ENCODE data around the gene DCHS2.

The DCHS2 gene

DNA sequence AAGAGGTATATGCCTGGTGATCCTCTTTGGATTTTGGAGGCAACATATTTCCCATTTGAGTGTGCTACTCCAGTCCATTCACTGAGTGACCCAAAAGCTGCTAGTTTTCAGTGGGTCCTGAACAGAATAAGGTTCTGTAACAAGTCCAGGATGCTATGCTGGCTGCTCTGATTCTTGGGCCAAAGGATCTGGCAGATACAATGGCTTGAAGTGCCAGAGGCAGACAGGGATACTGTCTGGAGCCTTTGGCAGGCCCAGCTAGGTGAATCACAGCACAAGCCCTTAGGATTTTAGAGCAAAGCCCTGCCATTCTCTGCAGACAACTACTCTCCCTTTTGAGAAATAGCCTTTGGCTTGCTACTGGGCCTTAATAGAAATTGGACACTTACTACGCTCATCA, 40.6 kb downstream of the DCHS2 start:
- no peak for DNase-seq

DNA sequence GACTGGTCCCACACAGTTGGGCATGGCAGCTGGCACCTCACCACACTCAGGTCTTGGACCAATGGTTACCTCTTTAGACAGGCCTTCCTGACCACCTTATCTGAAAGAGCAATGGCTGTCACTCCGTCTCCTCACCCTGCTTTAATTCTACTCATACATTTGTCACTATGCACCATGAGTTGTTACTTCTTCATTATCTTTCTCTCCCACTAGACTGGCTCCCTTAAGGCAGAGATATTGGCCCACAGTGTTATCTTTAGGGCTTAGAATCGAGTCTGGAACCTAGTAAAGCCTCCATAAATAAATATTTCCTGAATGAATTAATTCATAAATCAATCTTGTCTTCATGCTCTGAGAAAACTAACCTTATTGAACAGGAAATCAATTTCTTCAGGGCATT, 46.6 kb downstream of the DCHS2 start:
- no peak for DNase-seq

DNA sequence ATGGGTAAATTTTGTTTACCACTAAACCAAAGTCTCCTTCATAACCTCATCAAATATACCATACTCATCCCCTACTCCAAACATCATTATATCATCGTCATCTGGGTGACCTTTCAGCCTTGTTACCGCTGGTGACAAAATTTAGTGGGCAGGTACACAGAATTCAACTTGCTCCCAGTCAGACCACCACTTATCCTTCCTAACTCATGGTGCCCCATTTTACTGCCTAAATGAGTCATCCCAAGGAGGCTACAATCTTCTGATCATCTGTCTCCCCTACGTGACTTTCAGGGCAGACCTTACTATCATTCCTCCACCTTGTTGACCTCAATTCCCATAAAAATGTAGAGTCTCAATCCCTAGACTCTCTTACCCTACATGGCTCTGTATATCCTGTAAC, 49.6 kb downstream of the DCHS2 start:
- no peak for DNase-seq

DNA sequence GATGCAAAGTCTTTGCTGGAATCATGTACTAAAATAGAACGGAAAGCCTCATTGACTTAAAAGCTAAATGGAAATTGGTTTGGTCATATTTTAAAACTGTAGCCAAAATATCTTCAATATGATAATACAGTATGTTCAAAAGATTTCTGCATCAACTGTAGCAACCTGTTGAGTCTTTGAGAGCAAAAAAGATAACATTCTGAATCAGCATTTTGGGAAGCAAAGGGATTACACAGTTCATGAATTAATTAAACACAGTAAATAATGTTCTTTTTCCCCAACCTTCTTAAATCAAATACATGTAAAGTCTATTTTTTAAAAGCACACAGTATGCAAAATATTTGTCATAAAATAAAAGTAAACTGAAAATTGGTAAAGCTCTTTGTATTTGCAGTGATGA, 50.5 kb downstream of the DCHS2 start:
- no peak for DNase-seq

DNA sequence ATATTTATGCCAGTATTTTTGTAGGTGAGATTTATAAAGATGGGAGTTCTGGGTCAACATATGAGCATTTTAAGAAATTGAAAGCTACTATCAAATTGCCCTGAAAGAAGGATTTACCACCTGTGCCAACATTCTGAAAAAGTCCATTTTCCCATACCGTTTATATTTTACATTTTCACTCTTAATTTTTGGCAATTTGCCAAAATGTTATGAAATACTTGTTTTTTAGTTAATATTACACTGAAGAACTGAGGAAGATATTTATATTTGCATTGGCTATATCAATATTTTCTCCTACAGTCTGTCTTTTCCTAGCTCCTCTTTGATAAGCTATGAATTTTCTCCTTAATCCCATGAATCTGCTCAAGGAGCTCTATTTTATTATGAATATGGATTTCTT, 52.4 kb downstream of the DCHS2 start:
- DNase-seq = no peak

DNA sequence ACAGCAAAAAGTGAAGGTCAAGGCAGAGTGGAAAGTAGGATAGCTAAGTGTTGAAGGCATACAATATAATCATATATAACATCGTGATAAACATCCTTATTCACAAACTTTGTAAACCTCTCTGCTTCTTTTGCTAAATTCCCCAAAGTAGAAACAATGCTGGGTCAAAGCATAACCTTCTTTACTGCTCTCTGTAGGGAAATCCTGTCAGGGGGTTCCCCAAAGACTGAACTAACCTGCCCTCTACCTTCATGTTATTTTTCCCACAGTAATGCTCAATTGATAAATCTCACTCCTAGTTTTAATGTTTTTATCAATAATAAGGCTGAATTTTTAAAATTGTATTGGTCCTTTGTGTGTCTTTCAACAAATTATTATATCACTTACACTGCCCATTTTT, 55.7 kb downstream of the DCHS2 start:
- DNase-seq = no peak

DNA sequence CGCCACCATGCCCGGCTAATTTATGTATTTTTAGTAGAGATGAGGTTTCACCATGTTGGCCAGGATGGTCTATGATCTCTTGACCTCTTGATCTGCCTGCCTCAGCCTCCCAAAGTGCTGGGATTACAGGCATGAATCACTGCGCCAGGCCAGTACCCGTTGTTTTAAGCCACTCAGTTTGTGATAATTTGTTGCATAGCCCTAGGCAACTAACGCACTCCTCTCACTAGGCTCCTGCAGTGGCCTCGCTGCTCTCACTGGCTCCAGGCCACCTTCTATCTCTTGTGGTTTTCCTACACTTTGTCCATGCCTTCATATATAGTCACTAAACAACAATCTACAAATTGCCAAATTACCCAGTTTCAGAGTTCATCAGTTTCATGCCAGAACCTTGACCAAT, 58.1 kb downstream of the DCHS2 start:
- no peak for DNase-seq

DNA sequence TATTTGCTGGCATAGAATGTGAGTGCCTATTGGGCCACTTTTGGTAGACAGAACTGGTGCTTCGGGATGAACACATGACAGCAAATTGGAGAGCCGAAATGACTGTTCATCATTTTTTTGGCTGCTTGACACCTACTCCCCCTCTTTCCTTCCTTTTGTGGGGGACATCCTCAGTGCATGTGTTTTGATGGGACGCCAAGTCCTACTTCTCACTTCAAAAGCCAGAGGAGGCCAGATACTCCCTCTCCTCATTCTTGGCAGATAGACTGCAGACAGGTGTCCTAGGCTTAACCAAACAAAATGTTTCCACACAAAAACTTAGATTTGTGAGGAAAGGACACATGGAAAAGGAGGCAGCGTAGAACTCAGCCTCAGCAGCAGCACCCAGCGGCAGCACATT, 62.4 kb downstream of the DCHS2 start:
- DNase-seq = no peak

DNA sequence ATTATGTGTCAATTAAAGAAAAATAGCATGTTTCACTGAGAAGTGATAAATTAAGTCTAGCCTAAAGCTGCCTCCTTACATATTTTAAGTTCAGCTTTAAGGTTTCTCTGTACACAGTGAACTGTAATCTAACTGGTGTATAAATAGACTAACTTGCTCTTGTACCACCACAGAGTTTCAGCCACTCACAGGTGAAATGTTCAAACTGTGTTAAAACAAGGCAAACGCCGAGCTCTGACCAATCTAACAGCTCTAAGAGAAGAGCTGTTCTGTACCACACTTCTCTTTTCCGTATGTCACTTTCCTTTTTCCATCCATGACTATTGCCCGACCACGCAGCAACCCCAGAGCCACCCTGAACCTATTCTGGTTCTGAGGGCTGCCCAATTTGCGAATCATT, 64.5 kb downstream of the DCHS2 start:
- no peak for DNase-seq

DNA sequence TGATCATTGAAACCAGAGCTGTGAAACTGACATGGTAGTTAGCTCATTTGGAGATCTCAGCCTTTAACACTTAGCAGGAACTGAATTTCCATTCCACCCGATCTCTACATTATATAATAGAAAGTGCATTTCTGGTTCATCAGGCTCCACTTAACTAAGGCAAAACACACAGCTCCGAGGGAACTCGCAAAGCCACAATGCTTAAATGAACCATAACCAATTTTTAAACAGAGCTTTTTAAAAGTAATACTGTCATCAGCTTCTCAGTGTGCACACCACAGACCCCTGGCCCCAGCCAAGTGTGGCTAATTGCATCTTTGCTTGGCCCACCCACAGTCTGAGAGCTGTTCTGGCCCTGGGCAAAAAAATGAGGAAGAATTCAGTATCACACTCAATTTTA, 66.1 kb downstream of the DCHS2 start:
- no peak for DNase-seq

DNA sequence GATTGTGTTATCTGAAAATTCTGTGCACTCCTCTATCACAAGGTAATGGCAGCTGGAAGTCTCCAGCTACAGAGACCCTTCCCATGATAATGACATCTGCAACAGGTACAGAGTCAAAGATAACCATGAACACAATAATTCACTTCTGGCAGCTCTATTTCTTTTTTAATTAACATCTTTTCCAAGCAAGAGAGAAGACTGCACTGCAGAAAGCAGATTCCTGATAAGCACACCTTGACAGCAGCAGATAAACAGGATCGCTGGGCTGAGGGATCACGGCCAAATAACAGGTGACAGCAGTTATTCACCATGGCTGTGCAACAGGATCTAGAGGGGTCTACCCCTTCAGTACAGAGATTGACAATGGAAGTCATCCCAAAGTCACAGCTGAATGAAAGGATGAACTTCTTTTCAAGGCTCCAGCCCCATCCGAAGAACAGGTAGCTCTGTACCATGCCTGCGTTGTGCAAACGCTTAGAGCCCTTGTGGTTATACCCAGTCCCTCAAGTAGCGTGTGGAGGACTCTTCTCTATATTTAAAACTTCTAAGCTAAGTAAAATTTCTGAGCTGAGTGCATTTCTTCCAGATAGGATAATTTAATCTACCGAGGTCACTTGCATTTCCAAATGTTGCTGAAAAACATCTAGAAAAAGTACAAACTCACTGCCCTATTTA, 66.7 kb downstream of the DCHS2 start:
- DNase-seq = no peak

DNA sequence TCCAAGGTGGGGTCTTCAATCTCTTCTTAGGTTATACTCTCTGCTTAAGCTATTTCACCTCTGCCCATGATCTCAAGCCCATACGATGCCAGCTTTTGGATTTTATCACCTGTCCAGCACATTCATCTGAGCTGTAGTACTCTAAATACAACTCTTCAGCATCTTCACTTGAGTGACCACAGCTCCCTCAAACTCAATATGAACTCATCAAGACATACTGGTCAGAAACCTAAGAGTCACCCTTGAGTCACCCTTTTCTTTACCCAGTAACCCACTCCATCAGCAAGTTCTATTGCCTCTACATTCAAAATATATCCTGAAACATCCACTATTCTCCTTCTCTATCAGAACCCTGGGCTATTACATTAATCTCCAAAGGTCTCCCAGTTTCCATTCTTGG, 69.4 kb downstream of the DCHS2 start:
- DNase-seq = no peak

DNA sequence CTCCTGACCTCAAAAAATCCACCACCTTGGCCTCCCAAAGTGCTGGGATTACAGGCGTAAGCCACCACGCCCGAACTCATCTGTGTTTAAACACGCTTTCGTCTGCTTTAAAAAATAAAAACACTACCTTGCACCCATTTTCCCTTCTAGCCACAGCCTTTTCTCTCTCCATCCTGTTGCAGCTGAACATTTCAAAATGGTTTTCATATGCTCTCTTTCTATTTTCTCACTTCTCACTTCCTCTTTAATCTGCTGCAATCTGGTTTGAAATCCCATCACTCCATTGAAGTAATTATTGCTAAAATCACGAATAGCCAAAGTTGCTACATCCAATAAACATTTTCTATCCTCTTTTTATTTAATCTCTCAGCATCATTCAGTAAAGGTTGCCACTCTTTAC, 70.0 kb downstream of the DCHS2 start:
- no peak for DNase-seq

DNA sequence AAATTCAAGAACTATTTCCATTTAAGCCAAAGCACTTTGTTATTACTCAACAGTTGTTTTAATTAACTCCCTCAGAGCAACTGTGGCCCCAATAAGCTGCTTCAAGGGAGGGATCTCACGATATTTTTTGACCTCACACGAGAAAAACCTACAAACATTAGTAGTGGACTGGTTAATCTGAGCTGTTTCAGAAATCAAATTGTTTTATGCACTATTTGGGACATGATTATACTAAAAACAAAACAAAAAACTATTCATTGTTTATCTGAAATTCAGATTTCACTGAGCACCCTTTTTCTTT, 74.3 kb downstream of the DCHS2 start:
- no peak for DNase-seq

DNA sequence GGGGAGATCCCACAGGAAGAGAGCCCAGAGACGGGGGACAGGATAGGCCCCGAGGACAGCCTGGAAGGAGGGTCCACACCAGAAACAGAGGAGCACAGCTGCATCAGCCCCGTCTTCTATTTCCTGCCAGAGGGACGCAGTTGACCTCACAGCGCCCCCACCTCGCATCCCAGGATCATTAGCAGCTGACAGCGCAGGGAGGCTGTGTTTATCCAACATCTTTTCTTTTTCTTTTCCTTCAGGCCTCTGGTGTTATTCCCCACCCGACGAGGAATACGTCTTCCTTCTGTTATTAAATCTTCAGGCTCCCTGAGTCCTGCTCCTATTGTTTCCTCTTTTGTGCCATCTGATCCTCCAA, 75.4 kb downstream of the DCHS2 start:
- no peak for DNase-seq

DNA sequence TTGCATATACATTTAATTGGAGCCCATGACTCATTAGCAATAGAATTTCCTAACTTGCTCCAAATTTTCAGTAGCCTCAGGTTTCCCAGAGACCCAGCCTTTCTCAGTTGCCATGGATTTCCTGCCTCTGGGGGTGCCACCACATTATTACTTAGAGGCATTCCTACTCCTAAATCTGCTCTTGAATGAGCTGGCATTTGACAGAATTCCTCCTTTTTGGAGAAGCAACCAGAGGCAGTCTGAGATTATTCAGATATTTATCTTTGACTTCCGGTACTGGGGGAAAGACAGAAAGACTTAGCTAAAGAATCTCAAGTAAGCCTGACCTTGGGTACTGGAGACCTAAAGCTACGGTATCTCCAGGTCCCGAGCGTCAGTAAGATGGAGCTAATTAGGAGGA, 76.3 kb downstream of the DCHS2 start:
- no peak for DNase-seq

DNA sequence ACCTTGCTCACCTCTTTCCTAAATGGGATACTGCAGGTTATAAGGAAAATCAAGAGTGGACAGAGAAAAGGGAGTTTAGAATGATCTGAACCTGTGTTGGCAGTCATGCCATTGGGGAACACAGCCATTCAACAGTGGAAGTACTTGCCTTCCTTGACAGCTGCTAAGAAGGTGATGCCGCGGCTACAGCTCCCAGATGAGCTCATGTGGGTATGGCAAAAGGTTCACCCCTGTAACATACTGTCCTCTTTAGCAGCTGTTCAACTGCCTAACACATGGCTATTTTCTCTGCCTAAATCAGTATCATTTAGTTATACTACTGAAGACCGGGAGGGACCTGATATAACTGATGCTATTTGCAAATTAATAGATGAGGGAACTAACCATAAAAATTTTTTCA, 76.8 kb downstream of the DCHS2 start:
- no peak for DNase-seq

DNA sequence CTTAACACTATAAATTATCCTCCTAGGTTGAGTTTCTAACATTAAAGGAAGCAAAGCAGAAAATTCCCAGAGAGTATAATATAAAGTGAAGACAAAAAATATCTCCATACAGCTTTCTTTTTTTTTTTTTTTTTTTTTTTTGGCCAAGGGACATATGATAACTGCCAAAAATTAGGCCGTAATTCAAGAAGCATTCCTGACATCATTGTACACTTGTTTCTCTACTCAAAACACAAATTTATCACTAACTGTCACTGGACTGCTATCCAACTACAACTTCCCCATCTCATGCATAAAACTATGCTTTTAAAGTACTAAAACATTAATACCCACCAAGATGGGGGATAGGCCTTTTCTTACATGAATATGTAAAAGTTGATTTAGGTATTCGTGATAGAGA, 77.2 kb downstream of the DCHS2 start:
- no peak for DNase-seq

DNA sequence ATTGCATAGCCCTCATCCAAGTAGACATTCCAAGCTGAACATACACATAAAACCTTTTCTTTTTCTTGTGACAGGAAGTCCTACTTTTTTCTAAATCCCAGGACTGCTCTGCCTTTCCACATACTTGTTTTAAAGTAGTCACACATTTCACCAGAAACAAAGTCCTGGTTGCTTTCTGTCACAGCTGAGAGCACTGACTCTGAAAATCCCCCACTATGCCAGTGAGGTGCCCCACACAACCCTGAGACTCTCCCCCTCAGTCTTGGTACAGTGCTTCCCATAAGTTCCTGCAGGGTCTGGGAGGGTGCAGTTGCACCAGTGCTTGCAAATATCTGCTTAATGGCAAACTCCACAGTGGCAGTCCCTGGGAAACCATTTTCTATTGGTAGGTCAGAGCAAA, 84.2 kb downstream of the DCHS2 start:
- DNase-seq = no peak

DNA sequence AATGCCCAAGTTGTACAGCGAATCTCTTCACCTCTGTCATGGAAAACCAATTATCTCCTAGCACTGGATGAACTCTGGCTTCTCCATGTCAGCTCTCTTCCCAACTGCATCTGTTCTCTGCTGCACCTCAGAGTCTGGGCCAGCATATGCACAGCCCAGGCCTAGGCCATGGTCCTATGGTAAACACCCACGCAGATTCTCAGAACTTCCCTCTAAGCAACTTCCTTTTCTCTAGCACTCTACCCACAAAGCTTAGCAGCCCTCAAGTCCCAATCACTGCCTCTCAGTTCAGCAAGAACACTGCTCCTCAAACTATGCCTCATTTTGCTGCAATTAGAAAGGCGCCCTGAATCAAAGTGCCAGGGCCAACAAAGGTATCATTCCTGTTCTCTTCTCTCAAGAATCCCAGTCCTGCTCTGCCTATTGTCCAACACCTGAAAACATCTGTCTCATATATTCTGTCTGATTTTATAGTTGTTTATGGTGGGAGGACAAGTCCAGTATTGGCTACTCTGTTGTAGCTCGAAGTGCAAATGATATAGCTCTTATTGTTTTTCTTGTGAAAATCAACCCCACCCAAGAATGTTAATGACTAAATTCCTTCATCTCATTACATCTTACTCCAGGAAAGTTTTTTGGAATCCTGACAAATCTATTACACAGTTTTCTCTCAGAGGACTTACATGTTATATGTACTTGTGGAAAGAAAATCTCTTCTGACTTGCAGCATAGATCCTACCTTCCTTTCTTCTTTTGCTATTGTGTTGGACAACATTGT, 85.4 kb downstream of the DCHS2 start:
- peak in 1 of 2 donors; percentile 6 for DNase-seq

DNA sequence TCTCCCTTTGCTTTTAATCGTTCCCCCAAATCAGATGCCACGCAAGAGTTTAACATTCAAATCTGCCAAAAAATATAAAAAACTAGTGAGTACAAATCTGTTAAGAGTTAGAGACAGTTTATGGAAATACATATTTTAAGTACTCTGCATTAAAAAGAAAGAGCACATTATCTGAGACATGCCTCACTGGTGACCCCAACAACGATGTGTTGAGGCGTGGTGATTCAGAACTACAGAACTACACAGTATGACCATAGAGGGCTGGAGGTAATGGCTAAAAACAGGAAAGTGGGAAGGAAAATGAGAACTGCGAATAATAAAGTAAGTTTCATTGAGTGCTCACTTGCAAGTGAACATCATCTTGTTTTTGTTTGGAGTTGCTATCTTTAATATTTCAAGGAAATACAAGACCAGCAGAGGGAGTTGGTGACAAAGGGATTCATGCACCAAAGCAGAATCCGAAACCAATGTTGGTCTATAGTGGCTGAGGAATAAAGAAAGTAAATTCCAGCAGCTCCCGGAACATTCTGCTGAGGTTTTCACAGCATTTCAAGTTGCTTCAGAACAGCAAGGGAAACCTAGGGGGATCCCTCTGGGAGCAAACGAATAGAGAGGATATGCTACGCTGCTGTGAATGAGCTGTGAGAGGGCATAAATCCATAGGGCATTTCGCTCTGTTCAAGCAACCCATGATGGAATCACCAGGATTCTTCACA, 92.2 kb downstream of the DCHS2 start:
- no peak for DNase-seq

DNA sequence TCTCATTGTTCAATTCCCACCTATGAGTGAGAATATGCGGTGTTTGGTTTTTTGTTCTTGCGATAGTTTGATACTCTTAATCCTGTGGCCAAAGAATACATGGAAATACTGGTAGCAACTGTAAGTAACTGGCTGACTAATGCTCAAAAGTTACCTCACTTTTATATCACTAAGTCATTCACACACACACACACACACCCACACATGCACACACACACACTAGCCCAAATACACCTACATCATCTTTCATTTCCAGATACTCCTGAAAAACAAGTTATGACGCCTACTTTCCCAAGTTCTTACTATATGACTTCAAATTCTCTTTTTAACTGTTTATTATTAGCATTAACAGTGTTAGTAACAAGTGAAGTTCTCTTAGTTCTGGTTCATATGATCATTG, 101.3 kb downstream of the DCHS2 start:
- no peak for DNase-seq

DNA sequence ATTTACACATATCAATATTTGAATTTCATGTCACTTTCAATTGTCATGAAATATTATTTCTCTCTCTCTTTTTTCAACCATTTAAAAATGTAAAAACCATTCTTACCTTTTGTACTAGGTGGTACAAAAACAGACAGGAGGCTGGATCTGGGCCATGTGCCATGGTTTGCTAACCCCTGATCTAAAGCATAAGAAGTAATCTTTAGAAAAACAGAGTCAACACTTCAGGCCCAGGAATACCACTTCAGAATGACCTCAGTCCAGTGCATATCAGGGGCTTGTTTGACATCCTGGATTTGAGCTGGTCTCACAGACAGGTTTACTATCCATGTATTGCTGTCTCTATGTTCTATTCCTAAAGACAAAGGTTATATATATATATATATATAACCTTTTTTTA, 102.5 kb downstream of the DCHS2 start:
- no peak for DNase-seq

DNA sequence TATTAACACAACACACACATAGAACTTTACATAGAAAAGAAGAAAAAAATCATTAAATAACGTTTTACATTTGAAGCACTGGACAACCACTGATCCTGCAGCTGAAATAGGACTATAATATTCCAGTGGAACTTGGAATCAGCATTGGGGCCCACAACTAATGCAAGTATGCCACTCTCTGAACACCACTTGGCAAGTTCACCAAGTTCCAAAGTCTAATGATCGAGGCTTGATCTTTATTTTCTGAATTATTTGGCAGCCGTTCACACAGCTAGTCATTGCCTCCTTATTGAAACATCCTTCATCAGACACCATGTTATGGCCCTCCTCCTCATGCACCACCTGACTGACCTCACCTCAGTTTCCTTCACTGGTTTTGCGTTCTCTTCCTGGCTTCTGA, 107.6 kb downstream of the DCHS2 start:
- DNase-seq = no peak

DNA sequence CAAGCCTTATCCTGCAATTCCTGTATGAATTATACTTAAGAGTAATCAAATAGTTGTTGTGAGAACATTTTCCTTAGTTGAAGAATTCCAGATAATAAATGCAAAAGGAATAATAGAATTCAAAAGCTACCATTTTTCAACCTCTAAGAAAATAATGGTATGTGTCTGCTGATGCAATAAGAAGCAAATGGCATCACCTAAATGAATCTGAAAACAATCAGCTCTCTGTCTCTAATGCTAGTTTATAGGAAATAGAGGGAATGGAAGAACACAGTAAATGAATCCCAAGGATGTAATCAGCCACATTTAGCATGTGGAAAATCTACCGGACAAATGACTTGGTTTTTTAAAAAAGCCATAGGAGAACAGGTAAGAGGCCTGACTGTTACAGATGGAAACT, 115.1 kb downstream of the DCHS2 start:
- DNase-seq = no peak
